ENCODE data around the gene LDLRAD4. TPM values are rescaled to one million over a fixed set of nuclear protein-coding genes. Genes with fewer than 3 reads are reported as not detected.

Gene LDLRAD4
- total RNA-seq, 1 experiment from 2014 or later: not detected

DNA sequence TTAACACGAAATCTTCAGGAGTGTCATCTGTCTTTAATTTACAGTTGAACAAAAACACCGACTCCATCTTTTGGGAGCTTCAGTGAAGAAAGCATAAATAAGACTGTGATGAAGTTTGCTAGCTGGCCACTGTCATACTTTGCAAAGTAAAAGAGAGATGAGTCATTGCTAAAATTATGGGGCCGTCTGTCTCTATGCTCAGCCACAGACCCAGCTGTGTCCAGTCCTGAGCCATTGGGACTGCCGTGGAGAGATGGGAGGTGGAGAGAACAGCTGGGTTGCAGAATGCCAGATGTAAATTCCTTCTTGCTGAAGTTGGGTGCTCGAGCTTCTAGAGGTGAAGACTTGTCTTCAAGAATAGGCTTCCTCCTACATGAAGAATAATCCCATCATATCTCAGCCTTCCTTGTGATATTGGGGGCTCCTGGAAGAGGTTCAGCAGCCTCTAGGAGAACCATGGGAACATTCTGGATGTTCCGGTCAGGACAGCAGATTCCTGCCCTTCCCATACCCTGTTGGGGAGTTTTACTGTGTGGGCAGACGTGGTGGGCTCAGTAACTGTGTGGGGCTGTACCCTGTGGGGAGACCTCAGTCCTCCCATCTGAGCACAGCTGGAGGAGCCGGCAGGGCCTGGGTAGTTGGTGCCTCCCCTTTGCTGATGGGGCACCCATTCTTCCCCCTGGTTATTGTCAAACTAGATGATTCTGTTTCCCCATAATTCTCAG is 71.1 kb downstream of the LDLRAD4 start:
- BruUV-seq (replicated peaks): no TSS peak
- no peaks in the 10 kb centered on the region for H3K9me2 ChIP-seq (replicated peaks; ENCODE audit: low read length)
- H3K36me3 ChIP-seq (ENCODE audit: low read depth, low read length): no peaks in the 10 kb centered on the region
- H3K27me3 ChIP-seq (ENCODE audit: low read length): peaks cover 89% of the 10 kb centered on the region
- DNase-seq (no peak), ATAC-seq (no peak)
- H3K27ac ChIP-seq (ENCODE audit: low read length): no peak overlapping the region
- no peak overlapping the region for H3K4me2 ChIP-seq (ENCODE audit: low read length)
- H3K9me3 ChIP-seq (ENCODE audit: low read length): no peaks in the 10 kb centered on the region
- ChIA-PET POLR2A (ENCODE audit: unreplicated experiment) (no interaction called here), CTCF (no interaction called here)
- no peaks in the 10 kb centered on the region for H4K20me1 ChIP-seq (ENCODE audit: low read length)
- no peak overlapping the region for H2AFZ ChIP-seq (ENCODE audit: low read length)
- H3K9ac ChIP-seq (ENCODE audit: low read length): no peak overlapping the region
- intact Hi-C loops (cut with micrococcal nuclease): no loop called here
- H3K79me2 ChIP-seq (ENCODE audit: low read length): no peaks in the 10 kb centered on the region
- TF ChIP-seq EZH2 (IDR thresholded peaks at IDR 0.05; ENCODE audit: low read length, unreplicated experiment): no peak
- TF ChIP-seq EZH2phosphoT487 (IDR thresholded peaks at IDR 0.05; ENCODE audit: borderline replicate concordance, low read length): no peak
- no peak for TF ChIP-seq CTCF (conservative IDR thresholded peaks at IDR 0.05; ENCODE audit: low read depth, low read length)
- no peaks in the 10 kb centered on the region for H3K4me1 ChIP-seq (ENCODE audit: insufficient read depth, low read length)
- no peak overlapping the region for H3K4me3 ChIP-seq (ENCODE audit: low read length)
- no peaks in the 10 kb centered on the region for H3F3A ChIP-seq (ENCODE audit: low read length, unreplicated experiment)

DNA sequence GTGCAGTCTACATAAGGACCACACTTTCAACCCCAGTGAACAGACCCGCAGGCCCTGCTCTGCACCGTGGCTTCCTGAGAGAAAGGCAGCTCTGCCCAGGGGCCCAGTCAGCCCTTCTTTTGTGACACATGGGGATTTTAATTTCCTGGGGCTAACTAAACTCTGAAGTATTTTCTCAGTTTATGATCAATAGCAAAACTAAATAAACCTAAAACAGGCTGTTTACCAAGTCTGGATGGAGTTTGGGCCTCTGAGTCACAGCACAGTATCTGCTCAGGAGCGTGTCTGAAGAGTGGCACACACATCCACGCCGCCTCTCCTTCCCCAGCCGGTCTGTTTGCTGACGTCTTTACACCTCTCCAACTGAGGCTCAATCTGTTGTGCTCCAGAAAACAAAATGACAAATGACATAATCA is 72.3 kb downstream of the LDLRAD4 start:
- H3F3A ChIP-seq (ENCODE audit: low read length, unreplicated experiment): no peaks in the 10 kb centered on the region
- no TSS peak for BruUV-seq (replicated peaks)
- no peaks in the 10 kb centered on the region for H3K9me3 ChIP-seq (ENCODE audit: low read length)
- DNase-seq: no peak
- H3K79me2 ChIP-seq (ENCODE audit: low read length): no peaks in the 10 kb centered on the region
- CTCF ChIA-PET: no interaction called here
- ATAC-seq: peak; percentile 33; the same call in 1 of the 2 replicates
- no peaks in the 10 kb centered on the region for H3K36me3 ChIP-seq (ENCODE audit: low read depth, low read length)
- peaks cover 89% of the 10 kb centered on the region for H3K27me3 ChIP-seq (ENCODE audit: low read length)
- no peak overlapping the region for H3K4me3 ChIP-seq (ENCODE audit: low read length)
- H3K9me2 ChIP-seq (replicated peaks; ENCODE audit: low read length): no peaks in the 10 kb centered on the region
- POLR2A ChIA-PET (ENCODE audit: unreplicated experiment): no interaction called here
- H3K27ac ChIP-seq (ENCODE audit: low read length): no peak overlapping the region
- TF ChIP-seq EZH2phosphoT487 (IDR thresholded peaks at IDR 0.05; ENCODE audit: borderline replicate concordance, low read length) (no peak), EZH2 (IDR thresholded peaks at IDR 0.05; ENCODE audit: low read length, unreplicated experiment) (no peak), CTCF (conservative IDR thresholded peaks at IDR 0.05; ENCODE audit: low read depth, low read length) (no peak)
- H3K9ac ChIP-seq (ENCODE audit: low read length): no peak overlapping the region
- H2AFZ ChIP-seq (ENCODE audit: low read length): no peak overlapping the region
- intact Hi-C loops (cut with micrococcal nuclease): no loop called here
- no peaks in the 10 kb centered on the region for H3K4me1 ChIP-seq (ENCODE audit: insufficient read depth, low read length)
- H3K4me2 ChIP-seq (ENCODE audit: low read length): no peak overlapping the region
- H4K20me1 ChIP-seq (ENCODE audit: low read length): no peaks in the 10 kb centered on the region

- peaks cover 89% of the 10 kb centered on the region for H3K27me3 ChIP-seq (ENCODE audit: low read length)
- no peaks in the 10 kb centered on the region for H3K9me2 ChIP-seq (replicated peaks; ENCODE audit: low read length)
- intact Hi-C loops (cut with micrococcal nuclease): no loop called here
- no peak for DNase-seq
- no peak overlapping the region for H2AFZ ChIP-seq (ENCODE audit: low read length)
- no TSS peak for BruUV-seq (replicated peaks)
- H3K27ac ChIP-seq (ENCODE audit: low read length): no peak overlapping the region
- no peak overlapping the region for H3K4me2 ChIP-seq (ENCODE audit: low read length)
- TF ChIP-seq EZH2phosphoT487 (IDR thresholded peaks at IDR 0.05; ENCODE audit: borderline replicate concordance, low read length): no peak
- no peak for TF ChIP-seq EZH2 (IDR thresholded peaks at IDR 0.05; ENCODE audit: low read length, unreplicated experiment)
- TF ChIP-seq CTCF (conservative IDR thresholded peaks at IDR 0.05; ENCODE audit: low read depth, low read length): no peak
- H3K4me1 ChIP-seq (ENCODE audit: insufficient read depth, low read length): no peaks in the 10 kb centered on the region
- CTCF ChIA-PET: no interaction called here
- H3K36me3 ChIP-seq (ENCODE audit: low read depth, low read length): no peaks in the 10 kb centered on the region
- no peak overlapping the region for H3K9ac ChIP-seq (ENCODE audit: low read length)
- no peaks in the 10 kb centered on the region for H3K79me2 ChIP-seq (ENCODE audit: low read length)
- no peaks in the 10 kb centered on the region for H4K20me1 ChIP-seq (ENCODE audit: low read length)
- no peak for ATAC-seq
- H3K9me3 ChIP-seq (ENCODE audit: low read length): no peaks in the 10 kb centered on the region
- no peak overlapping the region for H3K4me3 ChIP-seq (ENCODE audit: low read length)
- no peaks in the 10 kb centered on the region for H3F3A ChIP-seq (ENCODE audit: low read length, unreplicated experiment)
- POLR2A ChIA-PET (ENCODE audit: unreplicated experiment): no interaction called here
These were observed 72.7 kb downstream of the LDLRAD4 start for GRCh38 chr18:13291299-13291698.
